Measurements from ENCODE around the gene CACFD1.

Gene CACFD1

DNA sequence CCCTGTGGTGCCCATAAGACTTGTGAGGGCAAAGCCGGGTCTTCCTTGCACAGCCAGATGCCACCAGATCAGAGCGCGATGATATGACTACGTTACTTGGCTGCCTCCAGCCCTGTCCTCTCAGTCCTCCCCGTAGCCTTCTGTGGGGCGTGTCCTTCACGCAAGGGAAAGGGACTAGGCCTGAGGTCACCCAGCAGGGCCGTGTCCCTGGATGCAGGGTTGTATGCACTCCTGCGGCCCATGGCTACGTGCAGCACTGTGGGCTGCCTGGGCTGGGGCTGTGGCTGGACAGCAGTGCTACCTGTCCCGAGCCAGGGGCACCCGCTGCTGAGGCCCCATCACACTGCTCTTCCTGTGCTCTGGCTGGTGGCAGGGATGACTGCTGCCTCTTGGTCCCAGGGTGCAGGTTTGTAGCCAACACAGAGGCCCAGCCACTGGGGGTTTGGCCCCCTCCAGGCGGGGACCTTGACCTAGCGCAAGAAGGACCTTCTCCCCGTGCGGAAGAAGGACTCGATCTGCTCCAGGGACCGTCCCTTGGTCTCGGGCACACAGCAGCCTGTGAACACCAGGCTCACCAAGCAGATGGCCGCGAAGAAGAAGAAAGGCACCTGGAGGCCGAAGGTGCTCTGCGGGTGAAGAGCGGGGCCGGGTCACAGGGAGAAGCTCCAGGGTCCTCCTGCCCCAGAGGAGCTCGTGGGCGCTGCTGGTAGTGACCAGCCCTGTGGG is 11.9 kb downstream of the CACFD1 start:
- Histone ChIP-seq H3K27me3 (ENCODE audit: control insufficient read depth in 2 of 2, insufficient read depth in 2 of 2, low read length in 2 of 2) (no peaks in the 10 kb centered on the region), H3K36me3 (ENCODE audit: control insufficient read depth in 2 of 2, insufficient read depth in 2 of 2, low read length in 2 of 2) (peaks cover 2 to 12% of the 10 kb centered on the region in 2 donors), H3K27ac (ENCODE audit: low read depth in 2 of 2, low read length in 2 of 2) (no peak overlapping the region)

DNA sequence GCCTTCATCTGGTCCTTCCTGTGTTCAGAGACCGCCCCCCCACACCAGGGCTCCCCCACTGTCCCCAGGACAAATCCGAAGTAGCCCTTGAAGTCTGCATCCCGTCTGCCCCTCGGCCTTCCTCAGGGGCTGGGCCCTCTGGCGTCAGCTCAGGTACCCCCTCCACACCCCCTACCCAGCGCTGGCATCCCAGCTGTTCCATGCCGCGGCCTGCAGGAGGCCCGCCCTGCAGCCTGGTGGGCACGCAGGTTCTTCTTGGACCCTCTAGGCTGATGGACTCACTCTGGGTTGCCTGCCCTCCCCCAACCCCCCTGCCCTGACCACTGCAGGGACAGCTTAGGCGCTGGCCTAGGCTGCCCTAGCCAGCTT is 12.5 kb downstream of the CACFD1 start:
- peaks cover 13 to 21% of the 10 kb centered on the region in 2 donors for H3K4me1 ChIP-seq (ENCODE audit: control insufficient read depth in 2 of 2, insufficient read depth in 2 of 2, low read length in 2 of 2)
- H3K4me3 ChIP-seq (ENCODE audit: low read length in 2 of 2): no peak overlapping the region
- peaks cover 2 to 10% of the 10 kb centered on the region in 2 donors for H3K36me3 ChIP-seq (ENCODE audit: control insufficient read depth in 2 of 2, insufficient read depth in 2 of 2, low read length in 2 of 2)
- H3K27ac ChIP-seq (ENCODE audit: low read depth in 2 of 2, low read length in 2 of 2): no peak overlapping the region
- no peak overlapping the region for H3K9ac ChIP-seq (ENCODE audit: low read depth in 1 of 2, low read length in 2 of 2)
- H3K9me3 ChIP-seq (ENCODE audit: control insufficient read depth in 2 of 2, low read length in 2 of 2): no peaks in the 10 kb centered on the region
- H3K27me3 ChIP-seq (ENCODE audit: control insufficient read depth in 2 of 2, insufficient read depth in 2 of 2, low read length in 2 of 2): no peaks in the 10 kb centered on the region

More for the DNA sequence above, 11.9 kb downstream of the CACFD1 start:
- Histone ChIP-seq H3K4me3 (ENCODE audit: low read length in 2 of 2) (no peak overlapping the region), H3K9ac (ENCODE audit: low read depth in 1 of 2, low read length in 2 of 2) (no peak overlapping the region), H3K9me3 (ENCODE audit: control insufficient read depth in 2 of 2, low read length in 2 of 2) (no peaks in the 10 kb centered on the region), H3K4me1 (ENCODE audit: control insufficient read depth in 2 of 2, insufficient read depth in 2 of 2, low read length in 2 of 2) (peaks cover 13 to 21% of the 10 kb centered on the region in 2 donors)

DNA sequence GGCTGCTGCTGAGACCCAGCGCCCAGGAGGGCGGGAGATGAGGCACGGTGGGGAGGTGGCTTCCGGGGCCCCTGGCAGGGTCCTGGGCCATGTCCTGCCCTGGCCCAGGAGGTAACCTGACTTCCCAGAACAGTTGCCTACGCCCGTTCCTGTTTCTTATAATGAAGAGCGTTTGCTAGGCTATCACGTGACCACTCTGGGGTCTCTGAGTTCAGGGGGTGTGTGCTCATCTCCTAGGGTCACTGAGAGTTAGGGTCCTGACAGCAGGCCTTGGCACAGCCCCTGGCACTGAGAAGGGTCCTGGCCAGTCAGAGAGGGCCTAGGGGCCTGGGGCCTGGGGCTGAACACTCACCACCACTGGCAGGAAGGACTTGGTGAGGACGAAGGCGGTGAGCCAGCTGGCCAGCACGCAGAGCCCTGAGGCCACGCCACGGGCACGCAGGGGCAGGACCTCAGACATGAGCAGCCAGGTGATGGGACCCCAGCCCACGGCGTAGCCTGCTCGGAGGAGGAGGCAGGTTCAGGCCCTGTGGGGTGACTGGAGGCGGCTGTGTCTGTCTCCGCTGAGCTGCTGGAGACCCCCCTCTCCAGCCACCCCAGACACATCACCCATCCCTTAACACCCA is 13.1 kb downstream of the CACFD1 start:
- peaks cover 2 to 8% of the 10 kb centered on the region in 2 donors for H3K36me3 ChIP-seq (ENCODE audit: control insufficient read depth in 2 of 2, insufficient read depth in 2 of 2, low read length in 2 of 2)
- peaks cover 13 to 21% of the 10 kb centered on the region in 2 donors for H3K4me1 ChIP-seq (ENCODE audit: control insufficient read depth in 2 of 2, insufficient read depth in 2 of 2, low read length in 2 of 2)
- H3K9me3 ChIP-seq (ENCODE audit: control insufficient read depth in 2 of 2, low read length in 2 of 2): no peaks in the 10 kb centered on the region
- H3K27me3 ChIP-seq (ENCODE audit: control insufficient read depth in 2 of 2, insufficient read depth in 2 of 2, low read length in 2 of 2): no peaks in the 10 kb centered on the region
- no peak overlapping the region for H3K27ac ChIP-seq (ENCODE audit: low read depth in 2 of 2, low read length in 2 of 2)
- no peak overlapping the region for H3K9ac ChIP-seq (ENCODE audit: low read depth in 1 of 2, low read length in 2 of 2)
- H3K4me3 ChIP-seq (ENCODE audit: low read length in 2 of 2): no peak overlapping the region

DNA sequence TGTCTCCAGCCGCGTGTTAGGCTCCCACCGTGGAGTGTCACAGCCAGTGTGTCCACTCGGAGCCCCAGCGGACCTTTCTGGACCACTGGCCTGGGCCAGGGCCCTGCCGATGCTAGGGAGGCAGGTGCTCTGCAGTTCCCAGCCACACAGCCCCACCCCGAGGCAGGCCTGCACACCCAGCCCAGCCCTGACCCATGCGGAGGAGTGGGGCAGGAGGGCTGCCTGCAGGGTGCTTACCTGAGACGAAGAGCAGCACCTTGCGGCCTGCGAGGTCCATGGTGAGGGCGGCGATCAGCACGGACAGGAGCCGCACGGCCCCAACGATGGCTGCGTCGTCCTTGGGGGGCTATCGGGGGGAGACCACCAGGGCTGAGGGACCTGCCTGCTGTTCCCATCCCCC is 14.0 kb downstream of the CACFD1 start:
- Histone ChIP-seq H3K27me3 (ENCODE audit: control insufficient read depth in 2 of 2, insufficient read depth in 2 of 2, low read length in 2 of 2) (no peaks in the 10 kb centered on the region), H3K9me3 (ENCODE audit: control insufficient read depth in 2 of 2, low read length in 2 of 2) (no peaks in the 10 kb centered on the region), H3K9ac (ENCODE audit: low read depth in 1 of 2, low read length in 2 of 2) (no peak overlapping the region), H3K4me3 (ENCODE audit: low read length in 2 of 2) (no peak overlapping the region), H3K4me1 (ENCODE audit: control insufficient read depth in 2 of 2, insufficient read depth in 2 of 2, low read length in 2 of 2) (peaks cover 13 to 25% of the 10 kb centered on the region in 2 donors), H3K36me3 (ENCODE audit: control insufficient read depth in 2 of 2, insufficient read depth in 2 of 2, low read length in 2 of 2) (peaks cover 0 to 3% of the 10 kb centered on the region in 2 donors), H3K27ac (ENCODE audit: low read depth in 2 of 2, low read length in 2 of 2) (no peak overlapping the region)

DNA sequence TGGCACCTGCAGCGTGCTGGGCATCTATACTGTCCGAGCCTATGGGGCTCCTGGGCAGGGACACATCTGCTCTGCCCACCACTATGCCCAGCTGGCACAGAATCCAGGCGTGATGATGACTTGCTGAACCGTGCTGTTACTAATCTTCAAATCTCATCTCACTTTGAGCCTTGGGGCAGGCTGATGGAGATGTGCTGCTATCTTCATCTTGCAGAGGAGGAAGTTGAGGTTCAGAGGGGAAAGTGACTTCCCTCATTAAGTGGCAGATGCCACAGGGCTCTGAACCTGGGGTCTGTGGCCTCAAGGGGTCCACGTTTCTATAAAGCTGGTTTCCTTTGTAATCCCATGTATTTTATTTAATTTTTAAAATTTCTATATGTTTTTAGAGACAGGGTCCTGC is 14.4 kb downstream of the CACFD1 start:
- H3K27ac ChIP-seq (ENCODE audit: low read depth in 2 of 2, low read length in 2 of 2): no peak overlapping the region
- no peak overlapping the region for H3K4me3 ChIP-seq (ENCODE audit: low read length in 2 of 2)
- H3K4me1 ChIP-seq (ENCODE audit: control insufficient read depth in 2 of 2, insufficient read depth in 2 of 2, low read length in 2 of 2): peaks cover 15 to 27% of the 10 kb centered on the region in 2 donors
- no peaks in the 10 kb centered on the region for H3K9me3 ChIP-seq (ENCODE audit: control insufficient read depth in 2 of 2, low read length in 2 of 2)
- no peak overlapping the region for H3K9ac ChIP-seq (ENCODE audit: low read depth in 1 of 2, low read length in 2 of 2)
- no peaks in the 10 kb centered on the region for H3K36me3 ChIP-seq (ENCODE audit: control insufficient read depth in 2 of 2, insufficient read depth in 2 of 2, low read length in 2 of 2)
- no peaks in the 10 kb centered on the region for H3K27me3 ChIP-seq (ENCODE audit: control insufficient read depth in 2 of 2, insufficient read depth in 2 of 2, low read length in 2 of 2)

DNA sequence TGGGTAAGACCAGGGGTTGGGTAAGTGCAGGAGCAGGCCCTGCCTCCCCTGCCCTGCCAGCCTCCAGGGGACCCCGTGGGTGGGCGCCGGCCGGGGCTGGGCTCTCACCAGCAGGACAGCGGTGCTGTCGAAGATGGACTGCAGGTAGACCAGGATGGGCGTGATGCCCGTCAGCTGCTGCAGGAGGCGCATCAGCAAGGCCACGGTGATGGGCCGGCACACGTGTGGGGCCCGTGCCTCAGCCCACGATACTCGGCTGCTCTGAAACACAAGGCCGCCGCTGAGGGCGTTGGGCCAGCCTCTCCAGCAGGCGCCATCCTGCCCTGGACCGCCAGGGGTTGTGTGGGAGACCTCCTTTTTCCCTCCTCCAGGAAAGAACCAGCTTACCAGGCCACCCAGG is 15.1 kb downstream of the CACFD1 start:
- no peak overlapping the region for H3K4me3 ChIP-seq (ENCODE audit: low read length in 2 of 2)
- no peak overlapping the region for H3K9ac ChIP-seq (ENCODE audit: low read depth in 1 of 2, low read length in 2 of 2)
- H3K4me1 ChIP-seq (ENCODE audit: control insufficient read depth in 2 of 2, insufficient read depth in 2 of 2, low read length in 2 of 2): peaks cover 16 to 25% of the 10 kb centered on the region in 2 donors
- H3K27ac ChIP-seq (ENCODE audit: low read depth in 2 of 2, low read length in 2 of 2): no peak overlapping the region
- H3K27me3 ChIP-seq (ENCODE audit: control insufficient read depth in 2 of 2, insufficient read depth in 2 of 2, low read length in 2 of 2): peaks cover 0 to 3% of the 10 kb centered on the region in 2 donors
- H3K9me3 ChIP-seq (ENCODE audit: control insufficient read depth in 2 of 2, low read length in 2 of 2): no peaks in the 10 kb centered on the region
- H3K36me3 ChIP-seq (ENCODE audit: control insufficient read depth in 2 of 2, insufficient read depth in 2 of 2, low read length in 2 of 2): no peaks in the 10 kb centered on the region

DNA sequence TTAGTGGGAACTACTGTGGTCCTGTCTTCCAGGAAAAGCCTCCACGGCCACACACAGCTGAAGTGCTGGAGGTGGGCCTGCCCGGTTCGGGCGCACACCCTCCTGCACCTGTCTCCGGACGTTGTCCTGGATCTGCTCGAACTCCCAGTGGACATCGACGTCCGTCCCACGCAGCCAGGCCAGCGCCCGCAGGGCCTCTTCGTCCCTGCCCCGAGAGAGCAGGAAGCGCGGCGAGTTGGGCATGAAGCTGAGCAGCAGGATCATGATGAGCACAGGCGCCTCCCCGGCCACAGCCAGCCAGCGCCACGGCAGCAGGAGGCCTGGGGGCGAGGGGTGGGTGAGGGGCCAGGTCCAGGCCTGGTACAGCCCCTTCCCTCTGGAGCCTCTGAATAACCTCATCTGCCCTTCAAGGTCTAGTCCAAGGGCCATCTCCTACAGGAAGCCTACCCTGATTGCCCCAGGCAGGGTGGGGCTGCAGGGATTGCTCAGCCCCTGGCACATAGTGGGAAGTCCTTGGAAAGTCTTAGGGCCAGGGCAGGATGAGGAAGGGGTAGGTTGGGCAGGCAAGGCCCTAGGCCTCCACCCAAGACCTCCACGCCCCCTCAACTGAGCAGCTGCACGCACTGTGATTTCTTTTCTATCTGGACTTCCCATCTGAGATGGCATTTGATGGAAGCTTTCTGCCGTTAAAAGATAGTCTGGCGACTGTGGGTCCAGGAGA is 15.7 kb downstream of the CACFD1 start:
- Histone ChIP-seq H3K4me3 (ENCODE audit: low read length in 2 of 2) (no peak overlapping the region), H3K27me3 (ENCODE audit: control insufficient read depth in 2 of 2, insufficient read depth in 2 of 2, low read length in 2 of 2) (peaks cover 0 to 4% of the 10 kb centered on the region in 2 donors), H3K9ac (ENCODE audit: low read depth in 1 of 2, low read length in 2 of 2) (no peak overlapping the region), H3K36me3 (ENCODE audit: control insufficient read depth in 2 of 2, insufficient read depth in 2 of 2, low read length in 2 of 2) (no peaks in the 10 kb centered on the region), H3K4me1 (ENCODE audit: control insufficient read depth in 2 of 2, insufficient read depth in 2 of 2, low read length in 2 of 2) (peaks cover 16 to 19% of the 10 kb centered on the region in 2 donors), H3K9me3 (ENCODE audit: control insufficient read depth in 2 of 2, low read length in 2 of 2) (no peaks in the 10 kb centered on the region), H3K27ac (ENCODE audit: low read depth in 2 of 2, low read length in 2 of 2) (no peak overlapping the region)

DNA sequence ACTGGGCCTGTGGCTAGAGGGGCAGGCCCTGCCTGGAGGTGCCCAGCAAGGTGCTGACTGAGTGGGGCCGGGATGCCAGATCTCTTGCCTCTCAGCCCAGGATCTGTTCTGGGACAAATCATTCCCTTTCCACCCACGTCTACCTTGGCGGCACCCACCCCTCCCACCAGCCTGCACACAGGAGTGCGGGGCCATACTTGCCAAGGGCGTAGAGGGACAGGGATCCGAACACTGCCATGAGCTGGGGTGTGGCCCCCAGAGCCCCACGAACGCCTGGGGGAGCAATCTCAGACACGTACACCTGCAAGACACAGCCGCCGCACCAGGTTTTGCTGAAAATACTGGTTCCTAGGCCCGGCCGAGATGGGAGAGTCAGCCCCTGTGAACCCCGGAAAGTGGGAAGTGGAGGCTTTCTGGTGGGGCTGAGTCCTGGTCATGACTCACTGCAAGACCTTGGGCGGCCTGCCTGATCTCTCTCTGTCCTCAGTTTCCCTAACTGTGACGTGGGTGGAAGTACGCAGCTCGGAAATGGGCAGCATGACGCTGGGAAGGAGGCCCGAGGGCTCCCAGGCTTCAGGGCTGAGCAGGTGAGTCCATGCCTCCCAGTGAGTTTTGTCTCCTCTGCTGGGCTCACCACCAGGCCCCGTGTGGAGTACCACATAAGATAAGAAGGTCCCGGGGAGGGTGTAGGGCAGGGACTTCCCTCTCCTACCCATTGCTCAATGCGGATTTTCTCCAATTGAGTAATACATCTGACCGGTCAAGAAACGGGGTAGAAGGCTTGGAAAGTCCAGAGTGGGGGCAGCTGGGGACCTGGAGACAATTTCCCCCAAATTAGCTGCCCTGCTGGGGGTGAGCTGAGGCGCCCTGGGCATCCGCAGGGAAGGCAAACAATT is 16.5 kb downstream of the CACFD1 start:
- peaks cover 0 to 4% of the 10 kb centered on the region in 2 donors for H3K27me3 ChIP-seq (ENCODE audit: control insufficient read depth in 2 of 2, insufficient read depth in 2 of 2, low read length in 2 of 2)
- H3K9ac ChIP-seq (ENCODE audit: low read depth in 1 of 2, low read length in 2 of 2): no peak overlapping the region
- no peaks in the 10 kb centered on the region for H3K36me3 ChIP-seq (ENCODE audit: control insufficient read depth in 2 of 2, insufficient read depth in 2 of 2, low read length in 2 of 2)
- H3K4me1 ChIP-seq (ENCODE audit: control insufficient read depth in 2 of 2, insufficient read depth in 2 of 2, low read length in 2 of 2): peaks cover 12 to 14% of the 10 kb centered on the region in 2 donors
- no peak overlapping the region for H3K4me3 ChIP-seq (ENCODE audit: low read length in 2 of 2)
- H3K27ac ChIP-seq (ENCODE audit: low read depth in 2 of 2, low read length in 2 of 2): no peak overlapping the region
- H3K9me3 ChIP-seq (ENCODE audit: control insufficient read depth in 2 of 2, low read length in 2 of 2): no peaks in the 10 kb centered on the region

DNA sequence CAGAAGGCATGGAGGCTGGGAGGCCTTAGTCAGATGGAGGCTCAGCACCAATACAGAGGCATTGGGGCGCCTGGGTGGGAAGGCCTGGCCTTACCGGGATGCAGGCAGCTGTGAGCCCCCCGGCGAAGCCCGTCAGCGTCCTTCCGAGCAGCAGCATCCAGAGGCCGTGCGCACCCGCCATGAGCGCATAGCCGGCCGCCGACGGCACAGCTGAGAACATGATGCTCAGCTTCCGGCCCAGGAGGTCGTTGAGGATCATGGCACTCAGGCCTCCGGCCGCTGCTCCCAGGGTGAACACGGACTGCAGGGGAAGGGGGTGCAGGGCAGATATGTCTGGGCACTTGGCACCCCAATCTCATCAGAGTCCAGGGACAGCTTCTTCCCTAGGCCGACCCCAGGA is 17.2 kb downstream of the CACFD1 start:
- no peak overlapping the region for H3K4me3 ChIP-seq (ENCODE audit: low read length in 2 of 2)
- H3K4me1 ChIP-seq (ENCODE audit: control insufficient read depth in 2 of 2, insufficient read depth in 2 of 2, low read length in 2 of 2): peaks cover 7 to 11% of the 10 kb centered on the region in 2 donors
- H3K36me3 ChIP-seq (ENCODE audit: control insufficient read depth in 2 of 2, insufficient read depth in 2 of 2, low read length in 2 of 2): no peaks in the 10 kb centered on the region
- H3K27ac ChIP-seq (ENCODE audit: low read depth in 2 of 2, low read length in 2 of 2): no peak overlapping the region
- peaks cover 0 to 4% of the 10 kb centered on the region in 2 donors for H3K27me3 ChIP-seq (ENCODE audit: control insufficient read depth in 2 of 2, insufficient read depth in 2 of 2, low read length in 2 of 2)
- no peaks in the 10 kb centered on the region for H3K9me3 ChIP-seq (ENCODE audit: control insufficient read depth in 2 of 2, low read length in 2 of 2)
- no peak overlapping the region for H3K9ac ChIP-seq (ENCODE audit: low read depth in 1 of 2, low read length in 2 of 2)

All from mucosa of rectum (tissue), 2 donors.